GM12891 (cell line): Measurements from ENCODE around the gene ABCA13.

Experiments used
- PAX5 ChIP-seq: IDR thresholded peaks from 2 replicates; pipeline ENCODE4 v1.6.1; 2011; ENCODE audit warnings: low read length, moderate library complexity, mild to moderate bottlenecking; ENCODE audit not compliant: insufficient read depth, severe bottlenecking
- POLR2A ChIP-seq: IDR thresholded peaks from 2 replicates; pipeline ENCODE4 v1.6.1; 2011; ENCODE audit warnings: low read depth, low read length, control low read depth
- POLR2AphosphoS5 ChIP-seq: IDR thresholded peaks from 2 replicates; pipeline ENCODE4 v1.6.1; 2011; ENCODE audit warnings: low read depth, low read length, control low read depth
- SPI1 ChIP-seq: IDR thresholded peaks from 2 replicates; pipeline ENCODE4 v1.6.1; 2011; ENCODE audit warnings: low read depth, low read length, control low read depth
- TAF1 ChIP-seq: IDR thresholded peaks from 2 replicates; pipeline ENCODE4 v1.6.1; 2011; ENCODE audit warnings: low read depth, low read length, control low read depth

DNA sequence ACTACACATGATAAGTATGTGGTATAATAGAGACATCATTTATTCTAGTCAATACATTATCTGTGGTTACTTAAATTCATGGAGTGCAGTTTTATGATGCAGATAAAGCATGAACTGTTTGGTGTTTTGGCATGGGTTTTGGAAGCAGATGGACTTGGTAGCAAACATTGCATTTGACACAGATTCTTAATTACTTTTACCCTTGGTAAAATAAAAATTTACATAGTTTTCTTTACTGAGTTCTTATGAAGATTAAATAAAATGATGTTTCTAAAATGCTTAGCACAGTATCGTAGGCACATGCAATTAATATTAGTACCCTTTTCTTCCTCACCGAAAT is 92.0 kb downstream of the ABCA13 start:
- no peak for TF ChIP-seq TAF1
- TF ChIP-seq POLR2A: no peak
- TF ChIP-seq POLR2AphosphoS5: no peak
- no peak for TF ChIP-seq SPI1
- TF ChIP-seq PAX5: no peak
